HepG2 (cell line): Measurements from ENCODE around the gene SH3BP2.

ENCODE experiments used
- BHLHE40 ChIP-seq: IDR thresholded peaks from 2 replicates; pipeline ENCODE4 v1.6.1; 2011; ENCODE audit warnings: low read length, improper control_type of control experiment
- CTCF ChIP-seq: sonication (generic); formaldehyde crosslinking; IDR thresholded peaks from 2 replicates; pipeline ENCODE4 v1.5.0; 2020; ENCODE audit warnings: mild to moderate bottlenecking, missing genetic modification reagents, moderate library complexity
- KLF6 ChIP-seq: IDR thresholded peaks from 2 replicates; pipeline ENCODE4 v1.8.0; 2016; ENCODE audit warnings: missing biosample characterization, missing genetic modification reagents
- TGIF2 ChIP-seq: IDR thresholded peaks from 2 replicates; pipeline ENCODE4 v1.6.1; 2016; ENCODE audit warnings: control low read depth, missing compliant biosample characterization
- ZBTB25 ChIP-seq: IDR thresholded peaks from 2 replicates; pipeline ENCODE4 v1.6.1; 2018; ENCODE audit warnings: missing genetic modification reagents
- ZFP37 ChIP-seq: sonication (generic); formaldehyde crosslinking; IDR thresholded peaks from 2 replicates; pipeline ENCODE4 v1.4.0; 2020; ENCODE audit warnings: missing genetic modification reagents, borderline replicate concordance
- TF ChIP-seq, protein P1 (sequence below): IDR thresholded peaks from 2 replicates; pipeline ENCODE4 v1.6.1; 2016
- TF ChIP-seq, protein P2 (sequence below): sonication (generic); formaldehyde crosslinking; IDR thresholded peaks from 2 replicates; pipeline ENCODE4 v1.8.0; 2022; ENCODE audit warnings: low read depth, missing genetic modification reagents

DNA sequence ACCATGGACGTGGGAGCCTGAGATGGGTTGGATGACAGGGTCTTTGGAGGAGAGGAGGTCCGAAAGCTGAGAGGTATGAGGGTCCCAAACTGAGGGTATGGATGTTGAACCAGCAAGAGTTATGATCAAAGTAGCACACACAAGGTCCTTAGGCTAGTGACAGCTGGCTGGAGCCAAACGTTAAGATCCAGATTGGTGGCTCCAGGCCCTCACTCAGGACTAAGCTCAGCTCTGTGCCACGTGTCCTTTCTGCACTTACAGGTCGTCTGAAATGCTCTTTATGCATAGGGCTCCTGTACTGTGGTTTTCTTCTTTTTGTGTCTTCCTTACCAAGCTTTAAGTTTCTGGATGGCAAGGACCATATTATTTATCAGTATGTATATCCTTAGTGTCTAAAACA, 86.1 kb downstream of the SH3BP2 start:
- TF ChIP-seq, protein P1, sequence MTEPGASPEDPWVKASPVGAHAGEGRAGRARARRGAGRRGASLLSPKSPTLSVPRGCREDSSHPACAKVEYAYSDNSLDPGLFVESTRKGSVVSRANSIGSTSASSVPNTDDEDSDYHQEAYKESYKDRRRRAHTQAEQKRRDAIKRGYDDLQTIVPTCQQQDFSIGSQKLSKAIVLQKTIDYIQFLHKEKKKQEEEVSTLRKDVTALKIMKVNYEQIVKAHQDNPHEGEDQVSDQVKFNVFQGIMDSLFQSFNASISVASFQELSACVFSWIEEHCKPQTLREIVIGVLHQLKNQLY (CRISPR knock-in tag), result no peak
- TF ChIP-seq, protein P2, sequence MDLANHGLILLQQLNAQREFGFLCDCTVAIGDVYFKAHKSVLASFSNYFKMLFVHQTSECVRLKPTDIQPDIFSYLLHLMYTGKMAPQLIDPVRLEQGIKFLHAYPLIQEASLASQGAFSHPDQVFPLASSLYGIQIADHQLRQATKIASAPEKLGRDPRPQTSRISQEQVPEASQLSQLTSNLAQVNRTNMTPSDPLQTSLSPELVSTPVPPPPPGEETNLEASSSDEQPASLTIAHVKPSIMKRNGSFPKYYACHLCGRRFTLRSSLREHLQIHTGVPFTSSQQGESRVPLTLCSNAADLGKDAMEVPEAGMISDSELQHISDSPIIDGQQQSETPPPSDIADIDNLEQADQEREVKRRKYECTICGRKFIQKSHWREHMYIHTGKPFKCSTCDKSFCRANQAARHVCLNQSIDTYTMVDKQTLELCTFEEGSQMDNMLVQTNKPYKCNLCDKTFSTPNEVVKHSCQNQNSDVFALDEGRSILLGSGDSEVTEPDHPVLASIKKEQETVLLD, result no peak
- TF ChIP-seq BHLHE40 (no peak), ZFP37 (CRISPR knock-in tag) (no peak), TGIF2 (CRISPR knock-in tag) (no peak), CTCF (CRISPR knock-in tag) (no peak), ZBTB25 (CRISPR knock-in tag) (no peak), KLF6 (CRISPR knock-in tag) (no peak)
